Right renal pelvis (tissue), 4 donors: ENCODE results near the gene ZMYND10. TPM values are rescaled to one million over a fixed set of nuclear protein-coding genes. Genes with fewer than 3 reads are reported as not detected.
"Not testable (repeated sequence)": the region's sequence is repeated elsewhere in the genome, so short reads cannot be mapped to it uniquely, and the experiment has no call there.

Experiments used
- DNase-seq, 4 donors: peaks; one replicate each; pipeline ENCODE4 v3.0.0-alpha.2; 2013; ENCODE audit warnings: low read depth in 4 of 4, low spot score in 3 of 4, missing footprints in 1 of 4
- polyA plus RNA-seq, 4 donors: library from polyadenylated mRNA; unstranded; fragments of 120-200 nt; gene quantifications; one replicate each; pipeline ENCODE4 v1.2.1, GENCODE V29; 2013; ENCODE audit not compliant: insufficient read length in 4 of 4

Gene ZMYND10
- polyA plus RNA-seq, 4 donors = 3.6 to 4.7 (median 3.8) TPM

- not testable (repeated sequence) for DNase-seq
These were observed 33.5 kb downstream of the ZMYND10 start for GRCh38 chr3:50312041-50312440.

GRCh38 chr3:50304601-50305000 lies 40.9 kb downstream of the ZMYND10 start:
- no peak for DNase-seq

GRCh38 chr3:50303013-50303815 lies 42.3 kb downstream of the ZMYND10 start, which contains the start of gene HYAL1:
Gene HYAL1 (minus strand): TSS chr3:50303574. CDS start chr3:50302956, 618 bp downstream.
- DNase-seq = no peak

GRCh38 chr3:50302095-50303012 lies 43.2 kb downstream of the ZMYND10 start:
- DNase-seq = no peak

GRCh38 chr3:50300681-50301254 lies 44.8 kb downstream of the ZMYND10 start:
- DNase-seq = no peak

GRCh38 chr3:50299929-50300680 lies 45.4 kb downstream of the ZMYND10 start:
- DNase-seq = no peak

- no peak for DNase-seq
These were observed 45.9 kb downstream of the ZMYND10 start for GRCh38 chr3:50299638-50299928.

- DNase-seq = peak; percentile 99 to 100 (median 100)
These were observed 46.5 kb downstream of the ZMYND10 start, which contains the start of the genes HYAL3 and NAA80 for GRCh38 chr3:50298836-50299637. Gene HYAL3 (minus strand): TSS chr3:50299405. CDS start chr3:50295602, 3,803 bp downstream. Gene NAA80 (minus strand): TSS chr3:50299405. CDS start chr3:50297463, 1,942 bp downstream.

GRCh38 chr3:50297896-50298725 lies 47.4 kb downstream of the ZMYND10 start:
- DNase-seq = no peak

GRCh38 chr3:50297384-50297775 lies 48.2 kb downstream of the ZMYND10 start:
- DNase-seq = no peak

GRCh38 chr3:50296721-50297383 lies 48.7 kb downstream of the ZMYND10 start:
- DNase-seq = no peak

GRCh38 chr3:50295553-50296431 lies 49.7 kb downstream of the ZMYND10 start:
- no peak for DNase-seq

GRCh38 chr3:50294492-50295403 lies 50.8 kb downstream of the ZMYND10 start:
- no peak for DNase-seq

GRCh38 chr3:50294089-50294488 lies 51.4 kb downstream of the ZMYND10 start:
- no peak for DNase-seq

- no peak for DNase-seq
These were observed 52.3 kb downstream of the ZMYND10 start for GRCh38 chr3:50293079-50293801.
